Kidney (tissue), 14 donors: ENCODE results near the gene SUPT4H1. TPM values are rescaled to one million over a fixed set of nuclear protein-coding genes. Genes with fewer than 3 reads are reported as not detected.

ENCODE experiments used
- DNase-seq, 5 donors: peaks; one replicate each; pipeline ENCODE4 v3.0.0-alpha.2; 2013 to 2020
- FAIRE-seq: peaks from 2 replicates; lab custom pipeline; 2012; peaks lifted over from hg19 to GRCh38; lab: Jason Lieb, UNC
- H3K27ac ChIP-seq, 2 donors: one replicate each; pipeline ENCODE4 v1.7.0; 2013; ENCODE audit warnings: low read depth in 2 of 2, low read length in 2 of 2, inconsistent platforms in 1 of 2
- H3K27me3 ChIP-seq: one replicate; pipeline ENCODE4 v1.7.1; 2013; ENCODE audit warnings: low read length, inconsistent platforms; ENCODE audit not compliant: control insufficient read depth, insufficient read depth
- H3K36me3 ChIP-seq, 3 donors: one replicate each; pipeline versions ENCODE4 v1.7.0 to v1.7.1; 2013; ENCODE audit warnings: low read length in 3 of 3, control low read depth in 1 of 3, inconsistent platforms in 1 of 3; ENCODE audit not compliant: insufficient read depth in 3 of 3, control insufficient read depth in 2 of 3
- H3K4me1 ChIP-seq, 3 donors: one replicate each; pipeline versions ENCODE4 v1.7.0 to v1.7.1; 2013; ENCODE audit warnings: low read length in 3 of 3, inconsistent platforms in 1 of 3, low read depth in 1 of 3; ENCODE audit not compliant: control insufficient read depth in 2 of 3, insufficient read depth in 2 of 3
- H3K4me3 ChIP-seq, 3 donors: one replicate each; pipeline versions ENCODE4 v1.7.0 to v1.8.1; 2013; ENCODE audit warnings: low read length in 3 of 3, control low read depth in 1 of 3, inconsistent platforms in 1 of 3
- H3K9ac ChIP-seq, 3 donors: one replicate each; pipeline versions ENCODE4 v1.7.0 to v1.7.1; 2013; ENCODE audit warnings: low read length in 3 of 3, control low read depth in 1 of 3, inconsistent platforms in 1 of 3
- H3K9me3 ChIP-seq, 3 donors: one replicate each; pipeline versions ENCODE4 v1.7.0 to v1.7.1; 2013; ENCODE audit warnings: low read length in 3 of 3, control low read depth in 1 of 3, inconsistent platforms in 1 of 3; ENCODE audit not compliant: control insufficient read depth in 2 of 3, insufficient read depth in 1 of 3
- CTCF ChIP-seq: IDR thresholded peaks from 3 replicates; pipeline ENCODE4 v1.5.1; 2012; ENCODE audit warnings: mild to moderate bottlenecking, moderate library complexity, borderline replicate concordance; ENCODE audit not compliant: insufficient read depth; ENCODE audit errors: extremely low read depth
- intact Hi-C: fragments of 100-400 bp; cut with DNase I; formaldehyde crosslinking; loops from one replicate; pipeline ENCODE4 v1.11.1; 2022
- polyA plus RNA-seq: library from polyadenylated mRNA; stranded (reverse); fragments of 350-450 nt; fragmentation: Illumina TruSeq; extraction: RNeasy Lipid Tissue Mini Kit (QIAGEN cat#74804); gene quantifications from one replicate; pipeline ENCODE4 v1.2.3, GENCODE V29; 2014; ENCODE audit warnings: low read depth, low replicate concordance; ENCODE audit not compliant: insufficient read depth
- total RNA-seq: library from RNA; stranded (reverse); fragmentation: NEBNext Ultra II Directional; extraction: Animal tissue kit (Norgen Biotek cat#: 25700); gene quantifications from one replicate; pipeline ENCODE4 v1.2.1, GENCODE V29; 2021
- donor health status: control.
- donor health status: control.
- donor health status: control.
- donor health status: control.
- donor health status: control.
- donor health status: DM: yes; HTN: yes; CAD: no.
- donor health status: Normal renal cell carcinoma (clear cell type).

Gene SUPT4H1
- total and polyA plus RNA-seq, 2 donors from 2014 or later: 60.5 to 129 TPM

DNA sequence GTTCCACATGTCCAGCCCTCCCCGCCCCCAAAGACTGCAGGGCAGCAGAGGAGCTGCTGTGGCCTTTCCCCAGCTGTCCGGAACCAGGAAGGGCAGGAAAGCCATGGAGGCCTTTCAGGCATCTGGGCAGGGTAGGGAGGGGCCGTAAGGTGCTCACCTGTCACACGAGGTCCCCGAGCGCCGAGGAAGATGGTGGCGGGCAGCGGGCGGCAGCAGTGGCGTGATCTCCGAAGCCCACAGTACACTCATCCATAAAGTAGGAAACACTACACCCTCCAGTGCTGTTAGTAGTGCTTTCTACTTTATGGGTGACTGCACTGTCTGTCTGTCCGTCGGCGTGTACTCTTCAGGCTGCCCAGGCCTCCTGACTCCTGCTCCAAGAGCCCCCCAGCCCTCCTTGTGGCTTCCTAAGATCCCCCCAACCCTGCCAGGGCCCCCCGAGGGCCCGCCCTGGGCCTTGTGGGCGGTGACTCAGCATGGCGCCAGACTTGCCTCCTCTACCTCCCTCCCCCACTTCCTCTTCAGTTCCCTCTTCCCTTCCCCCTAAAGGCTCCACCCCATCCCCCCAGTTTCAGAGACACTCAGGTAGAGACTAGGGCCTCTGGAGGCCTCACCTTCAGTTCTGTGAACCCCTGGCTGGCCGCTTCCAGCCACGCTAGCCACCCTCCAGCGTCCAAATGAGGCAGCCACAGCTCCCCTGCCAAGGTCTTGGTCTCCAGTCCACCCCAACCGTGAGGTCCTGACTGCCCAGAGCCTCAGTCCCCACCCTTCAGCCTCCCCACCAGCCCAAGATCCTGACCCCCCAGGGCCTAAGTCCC is 20.8 kb downstream of the SUPT4H1 start:
- H3K4me3 ChIP-seq: peak overlapping the region in 1 of 3 donors; percentile 16
- H3K27me3 ChIP-seq: no peaks in the 10 kb centered on the region
- H3K27ac ChIP-seq: peak overlapping the region in 1 of 2 donors; percentile 56
- DNase-seq (peak in 2 of 5 donors; percentile 22 to 73), FAIRE-seq (no peak)
- H3K36me3 ChIP-seq: no peaks in the 10 kb centered on the region
- no peaks in the 10 kb centered on the region for H3K9me3 ChIP-seq
- TF ChIP-seq CTCF: no peak
- peaks cover 0 to 3% (median 0%) of the 10 kb centered on the region in 3 donors for H3K4me1 ChIP-seq
- intact Hi-C loops: no loop called here
- H3K9ac ChIP-seq: no peak overlapping the region

GRCh38 chr17:58330538-58330996 is 21.4 kb downstream of the SUPT4H1 start:
- no peak for TF ChIP-seq CTCF
- peaks cover 0 to 5% (median 0%) of the 10 kb centered on the region in 3 donors for H3K4me1 ChIP-seq
- no peaks in the 10 kb centered on the region for H3K27me3 ChIP-seq
- no peak for FAIRE-seq
- H3K27ac ChIP-seq: peak overlapping the region in 1 of 2 donors; percentile 3
- intact Hi-C loops: no loop called here
- H3K36me3 ChIP-seq: no peaks in the 10 kb centered on the region
- peak overlapping the region in 1 of 3 donors; percentile 13 for H3K4me3 ChIP-seq
- no peak overlapping the region for H3K9ac ChIP-seq
- no peaks in the 10 kb centered on the region for H3K9me3 ChIP-seq
- DNase-seq: peak in 1 of 5 donors; percentile 62

DNA sequence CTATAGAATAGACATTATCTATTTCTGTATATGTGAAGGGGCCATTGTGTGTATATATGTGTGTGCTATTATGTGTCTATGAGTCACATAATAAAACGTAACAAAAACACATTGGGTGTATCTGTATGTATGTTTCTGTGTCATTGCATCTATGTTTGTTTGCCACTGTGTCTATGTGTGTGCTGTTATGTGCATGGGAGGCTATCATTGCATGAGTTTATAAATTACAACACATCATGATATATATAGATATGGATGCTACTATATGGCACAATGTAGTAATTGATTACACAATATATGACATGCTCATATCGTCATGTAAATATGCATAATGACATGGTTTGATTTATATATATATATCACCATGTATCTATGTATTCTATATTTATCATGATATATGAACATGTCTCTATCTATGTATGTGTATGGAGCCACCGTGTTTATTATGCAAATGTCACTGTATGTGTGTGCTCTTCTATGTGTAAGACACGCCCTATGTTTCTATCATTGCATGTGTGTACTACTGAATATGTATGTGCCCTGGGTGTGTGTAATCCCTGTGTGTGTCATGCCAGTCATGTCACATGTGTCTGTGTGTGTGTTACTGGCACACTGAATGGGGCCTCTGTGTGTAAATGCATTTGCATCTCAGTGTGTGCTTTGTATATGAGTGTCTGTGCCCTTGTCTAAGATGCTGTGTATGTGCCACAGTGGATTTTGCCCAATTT is 22.0 kb downstream of the SUPT4H1 start:
- no peak for DNase-seq
- FAIRE-seq: no peak
- intact Hi-C loops: no loop called here
- H3K4me1 ChIP-seq: peaks cover 0 to 9% (median 0%) of the 10 kb centered on the region in 3 donors
- H3K27ac ChIP-seq: no peak overlapping the region
- TF ChIP-seq CTCF: no peak
- no peaks in the 10 kb centered on the region for H3K36me3 ChIP-seq
- no peaks in the 10 kb centered on the region for H3K9me3 ChIP-seq
- H3K27me3 ChIP-seq: no peaks in the 10 kb centered on the region
- no peak overlapping the region for H3K9ac ChIP-seq
- no peak overlapping the region for H3K4me3 ChIP-seq
